Vagina (tissue), 2 donors: ENCODE data around the gene RASD1. TPM values are rescaled to one million over a fixed set of nuclear protein-coding genes. Genes with fewer than 3 reads are reported as not detected.

Source experiments
- DNase-seq, 2 donors: peaks; one replicate each; pipeline ENCODE4 v3.0.0-alpha.2; 2017; ENCODE audit errors: extremely low spot score in 2 of 2
- H3K27ac ChIP-seq: fragments of 200-600 bp; sonication (generic); one replicate; pipeline ENCODE4 v1.5.1; 2019
- H3K27me3 ChIP-seq: fragments of 200-600 bp; sonication (generic); one replicate; pipeline ENCODE4 v1.5.1; 2019
- H3K36me3 ChIP-seq, 2 donors: fragments of 200-600 bp; sonication (generic); one replicate each; pipeline ENCODE4 v1.5.1; 2017 to 2019
- H3K4me1 ChIP-seq: fragments of 200-600 bp; sonication (generic); one replicate; pipeline ENCODE4 v1.5.1; 2019
- H3K4me3 ChIP-seq, 2 donors: fragments of 200-600 bp; sonication (generic); 1 replicate in 1 of 2; 2 replicates in 1 of 2; pipeline ENCODE4 v1.5.1; 2016 to 2019
- H3K9me3 ChIP-seq: fragments of 200-600 bp; sonication (generic); one replicate; pipeline ENCODE4 v1.5.1; 2019
- CTCF ChIP-seq, 3 experiments: fragments of 450-650 bp in 2 of 3; fragments of 200-600 bp in 1 of 3; sonication (generic) in 1 of 3; IDR thresholded peaks; one replicate each; pipeline ENCODE4 v1.5.1; 2017 to 2019; ENCODE audit warnings: antibody characterized with exemption in 3 of 3, mild to moderate bottlenecking in 2 of 3, moderate library complexity in 2 of 3
- POLR2A ChIP-seq, 2 donors: fragments of 450-650 bp; IDR thresholded peaks; one replicate each; pipeline ENCODE4 v1.6.1; 2017; ENCODE audit warnings: antibody characterized with exemption in 2 of 2, mild to moderate bottlenecking in 2 of 2, moderate library complexity in 2 of 2
- POLR2AphosphoS5 ChIP-seq, 2 donors: sonication (generic); formaldehyde crosslinking; IDR thresholded peaks; one replicate each; pipeline ENCODE4 v1.9.0; 2017; ENCODE audit warnings: antibody characterized with exemption in 2 of 2, mild to moderate bottlenecking in 2 of 2, low read depth in 1 of 2; ENCODE audit not compliant: insufficient read depth in 1 of 2
- intact Hi-C: fragments of 100-400 bp; cut with DNase I; formaldehyde crosslinking; loops from one replicate; pipeline ENCODE4 v1.15.1; 2023
- total RNA-seq: library from RNA; depleted of rRNA; stranded (reverse); fragments of >200 nt; gene quantifications from one replicate; pipeline ENCODE4 v1.2.3, GENCODE V29; 2016

Gene RASD1
- 227 TPM for total RNA-seq

GRCh38 chr17:17496189-17497064 is at the start of gene RASD1:
Gene RASD1 (minus strand): TSS chr17:17496395. CDS start chr17:17496181, 214 bp downstream.
- DNase-seq: no peak
- Histone ChIP-seq H3K36me3 (peaks cover 0 to 9% of the 10 kb centered on the region in 2 donors), H3K4me3 (peak within 1 kb of the TSS; percentile 64 to 72), H3K27me3 (no peaks in the 10 kb centered on the region), H3K4me1 (peaks cover 34% of the 10 kb centered on the region), H3K9me3 (no peaks in the 10 kb centered on the region), H3K27ac (peak within 1 kb of the TSS; percentile 93)
- TF ChIP-seq POLR2A (IDR thresholded peaks at IDR 0.05): peak; percentile 29 to 97
- peak in 1 of 2 donors; percentile 75 for TF ChIP-seq POLR2AphosphoS5 (IDR thresholded peaks at IDR 0.05; ENCODE audit: insufficient read depth in 1 of 2, low read depth in 1 of 2)
- TF ChIP-seq CTCF (IDR thresholded peaks at IDR 0.05): peak; percentile 79 to 94 (median 86)
- intact Hi-C loops: loop anchor here (2.0 to 10.0 kb wide), 3 partner anchors 70 to 139 kb away; no protein-coding TSS in a partner anchor

GRCh38 chr17:17545984-17546383 is 49.8 kb upstream of the RASD1 start:
- TF ChIP-seq POLR2AphosphoS5 (IDR thresholded peaks at IDR 0.05; ENCODE audit: insufficient read depth in 1 of 2, low read depth in 1 of 2) (no peak), CTCF (IDR thresholded peaks at IDR 0.05) (no peak), POLR2A (IDR thresholded peaks at IDR 0.05) (no peak)
- Histone ChIP-seq H3K4me1 (peaks cover 13% of the 10 kb centered on the region), H3K4me3 (no peak overlapping the region), H3K27ac (no peak overlapping the region), H3K9me3 (no peaks in the 10 kb centered on the region), H3K27me3 (no peaks in the 10 kb centered on the region), H3K36me3 (no peaks in the 10 kb centered on the region)
- intact Hi-C loops: no loop called here
- no peak for DNase-seq

GRCh38 chr17:17545031-17545820 is 49.0 kb upstream of the RASD1 start:
- H3K36me3 ChIP-seq: no peaks in the 10 kb centered on the region
- H3K4me1 ChIP-seq: peaks cover 13% of the 10 kb centered on the region
- intact Hi-C loops: no loop called here
- H3K27me3 ChIP-seq: no peaks in the 10 kb centered on the region
- TF ChIP-seq POLR2A (IDR thresholded peaks at IDR 0.05): no peak
- no peak for TF ChIP-seq POLR2AphosphoS5 (IDR thresholded peaks at IDR 0.05; ENCODE audit: insufficient read depth in 1 of 2, low read depth in 1 of 2)
- no peak for TF ChIP-seq CTCF (IDR thresholded peaks at IDR 0.05)
- no peak for DNase-seq
- no peaks in the 10 kb centered on the region for H3K9me3 ChIP-seq
- H3K4me3 ChIP-seq: no peak overlapping the region
- no peak overlapping the region for H3K27ac ChIP-seq

- H3K27me3 ChIP-seq: no peaks in the 10 kb centered on the region
- H3K4me1 ChIP-seq: peaks cover 19% of the 10 kb centered on the region
- H3K36me3 ChIP-seq: no peaks in the 10 kb centered on the region
- TF ChIP-seq POLR2AphosphoS5 (IDR thresholded peaks at IDR 0.05; ENCODE audit: insufficient read depth in 1 of 2, low read depth in 1 of 2) (no peak), POLR2A (IDR thresholded peaks at IDR 0.05) (no peak), CTCF (IDR thresholded peaks at IDR 0.05) (no peak)
- H3K27ac ChIP-seq: no peak overlapping the region
- no peaks in the 10 kb centered on the region for H3K9me3 ChIP-seq
- intact Hi-C loops: no loop called here
- DNase-seq: no peak
- H3K4me3 ChIP-seq: no peak overlapping the region
These were observed 46.9 kb upstream of the RASD1 start for GRCh38 chr17:17542906-17543635.
